ENCODE measurements around the gene MTAP.

GRCh38 chr9:21848615-21849014, 46.2 kb downstream of the MTAP start:
- TF ChIP-seq EZH2phosphoT487 (IDR thresholded peaks at IDR 0.05; ENCODE audit: insufficient read depth, low read depth) (no peak), EZH2 (IDR thresholded peaks at IDR 0.05; ENCODE audit: insufficient read depth, poor library complexity, severe bottlenecking) (no peak)
